Nephron (organoid): ENCODE data around the gene PDZD8.
"Not testable (repeated sequence)": the region's sequence is repeated elsewhere in the genome, so short reads cannot be mapped to it uniquely, and the experiment has no call there.

Experiments used
- H3K27ac Mint-ChIP-seq, 3 experiments: 2 replicates each; pipeline ENCODE4 v1.8.0; 2020; ENCODE audit warnings: mixed read lengths in 3 of 3, mild to moderate bottlenecking in 2 of 3, moderate library complexity in 1 of 3
- H3K27me3 Mint-ChIP-seq: 2 replicates; pipeline ENCODE4 v1.8.0; 2021; ENCODE audit warnings: low read depth, mild to moderate bottlenecking, moderate library complexity, mixed read lengths
- H3K36me3 Mint-ChIP-seq: 2 replicates; pipeline ENCODE4 v1.8.0; 2020; ENCODE audit warnings: low read depth, mixed read lengths
- H3K4me1 Mint-ChIP-seq: 2 replicates; pipeline ENCODE4 v1.8.0; 2020; ENCODE audit warnings: mixed read lengths
- H3K4me3 Mint-ChIP-seq, 3 experiments: 2 replicates each; pipeline ENCODE4 v1.8.0; 2020; ENCODE audit warnings: mild to moderate bottlenecking in 3 of 3, mixed read lengths in 3 of 3, moderate library complexity in 2 of 3
- H3K9me3 Mint-ChIP-seq: 2 replicates; pipeline ENCODE4 v1.8.0; 2020; ENCODE audit warnings: mixed read lengths
- CTCF ChIP-seq, 3 experiments: fragments of 200-600 bp; sonication (generic); IDR thresholded peaks; one replicate each; pipeline ENCODE4 v1.5.0; 2021; ENCODE audit warnings: antibody characterized with exemption in 3 of 3; ENCODE audit not compliant: unreplicated experiment in 3 of 3

PDZD8 gene

GRCh38 chr10:117312430-117312829, 62.8 kb downstream of the PDZD8 start:
- peaks cover 10% of the 10 kb centered on the region for H3K36me3 Mint-ChIP-seq
- no peaks in the 10 kb centered on the region for H3K27me3 Mint-ChIP-seq
- TF ChIP-seq CTCF (IDR thresholded peaks at IDR 0.05; ENCODE audit: unreplicated experiment in 3 of 3), result no peak
- H3K4me3 Mint-ChIP-seq, result no peak overlapping the region
- no peak overlapping the region for H3K27ac Mint-ChIP-seq
- H3K4me1 Mint-ChIP-seq, result no peaks in the 10 kb centered on the region
- H3K9me3 Mint-ChIP-seq, result no peaks in the 10 kb centered on the region

GRCh38 chr10:117311261-117311660, 64.0 kb downstream of the PDZD8 start:
- no peak overlapping the region for H3K27ac Mint-ChIP-seq
- no peak for TF ChIP-seq CTCF (IDR thresholded peaks at IDR 0.05; ENCODE audit: unreplicated experiment in 3 of 3)
- H3K27me3 Mint-ChIP-seq, result no peaks in the 10 kb centered on the region

GRCh38 chr10:117306674-117307073, 68.6 kb downstream of the PDZD8 start:
- TF ChIP-seq CTCF (IDR thresholded peaks at IDR 0.05; ENCODE audit: unreplicated experiment in 3 of 3), result no peak
- peaks cover 42% of the 10 kb centered on the region for H3K36me3 Mint-ChIP-seq
- H3K4me1 Mint-ChIP-seq, result no peaks in the 10 kb centered on the region
- no peak overlapping the region for H3K27ac Mint-ChIP-seq
- H3K9me3 Mint-ChIP-seq, result peaks cover 17% of the 10 kb centered on the region
- no peak overlapping the region for H3K4me3 Mint-ChIP-seq
- no peaks in the 10 kb centered on the region for H3K27me3 Mint-ChIP-seq

More at GRCh38 chr10:117311261-117311660, 64.0 kb downstream of the PDZD8 start:
- H3K4me1 Mint-ChIP-seq, result no peaks in the 10 kb centered on the region
- no peak overlapping the region for H3K4me3 Mint-ChIP-seq
- no peaks in the 10 kb centered on the region for H3K9me3 Mint-ChIP-seq
- H3K36me3 Mint-ChIP-seq, result peaks cover 10% of the 10 kb centered on the region

- Mint-ChIP-seq H3K9me3 (peaks cover 24% of the 10 kb centered on the region), H3K36me3 (peaks cover 55% of the 10 kb centered on the region)
- not testable (repeated sequence) for H3K27me3 Mint-ChIP-seq, H3K4me3 Mint-ChIP-seq, H3K27ac Mint-ChIP-seq, H3K4me1 Mint-ChIP-seq
These were observed 71.8 kb downstream of the PDZD8 start for GRCh38 chr10:117303451-117303850.

GRCh38 chr10:117300671-117301070, 74.6 kb downstream of the PDZD8 start:
- Mint-ChIP-seq H3K27ac (no peak overlapping the region), H3K4me3 (no peak overlapping the region), H3K36me3 (peaks cover 51% of the 10 kb centered on the region), H3K4me1 (no peaks in the 10 kb centered on the region), H3K27me3 (no peaks in the 10 kb centered on the region), H3K9me3 (peaks cover 24% of the 10 kb centered on the region)
- TF ChIP-seq CTCF (IDR thresholded peaks at IDR 0.05; ENCODE audit: unreplicated experiment in 3 of 3), result no peak

- Mint-ChIP-seq H3K4me1 (no peaks in the 10 kb centered on the region), H3K4me3 (no peak overlapping the region), H3K27me3 (no peaks in the 10 kb centered on the region), H3K9me3 (peaks cover 21% of the 10 kb centered on the region), H3K27ac (no peak overlapping the region), H3K36me3 (peaks cover 44% of the 10 kb centered on the region)
- no peak for TF ChIP-seq CTCF (IDR thresholded peaks at IDR 0.05; ENCODE audit: unreplicated experiment in 3 of 3)
These were observed 75.8 kb downstream of the PDZD8 start for GRCh38 chr10:117299435-117299834.
